Keratinocyte (primary cell): ENCODE data around the gene TUBGCP5.

Source experiments
- EZH2 ChIP-seq: IDR thresholded peaks from one replicate; pipeline ENCODE4 v1.6.1; 2012; ENCODE audit warnings: inconsistent platforms, mild to moderate bottlenecking, low read length, moderate library complexity
- TF ChIP-seq, protein P1 (sequence below), 3 experiments: IDR thresholded peaks in 1 of 3; conservative IDR thresholded peaks in 1 of 3; optimal IDR thresholded peaks in 1 of 3; 2 replicates in 2 of 3; 3 replicates in 1 of 3; pipeline versions ENCODE3 to v1.5.1; 2011; ENCODE audit warnings: low read length in 3 of 3, mild to moderate bottlenecking in 3 of 3, moderate library complexity in 2 of 3, control low read depth in 1 of 3, inconsistent platforms in 1 of 3; ENCODE audit not compliant: insufficient read depth in 2 of 3; ENCODE audit errors: extremely low read depth in 1 of 3

DNA sequence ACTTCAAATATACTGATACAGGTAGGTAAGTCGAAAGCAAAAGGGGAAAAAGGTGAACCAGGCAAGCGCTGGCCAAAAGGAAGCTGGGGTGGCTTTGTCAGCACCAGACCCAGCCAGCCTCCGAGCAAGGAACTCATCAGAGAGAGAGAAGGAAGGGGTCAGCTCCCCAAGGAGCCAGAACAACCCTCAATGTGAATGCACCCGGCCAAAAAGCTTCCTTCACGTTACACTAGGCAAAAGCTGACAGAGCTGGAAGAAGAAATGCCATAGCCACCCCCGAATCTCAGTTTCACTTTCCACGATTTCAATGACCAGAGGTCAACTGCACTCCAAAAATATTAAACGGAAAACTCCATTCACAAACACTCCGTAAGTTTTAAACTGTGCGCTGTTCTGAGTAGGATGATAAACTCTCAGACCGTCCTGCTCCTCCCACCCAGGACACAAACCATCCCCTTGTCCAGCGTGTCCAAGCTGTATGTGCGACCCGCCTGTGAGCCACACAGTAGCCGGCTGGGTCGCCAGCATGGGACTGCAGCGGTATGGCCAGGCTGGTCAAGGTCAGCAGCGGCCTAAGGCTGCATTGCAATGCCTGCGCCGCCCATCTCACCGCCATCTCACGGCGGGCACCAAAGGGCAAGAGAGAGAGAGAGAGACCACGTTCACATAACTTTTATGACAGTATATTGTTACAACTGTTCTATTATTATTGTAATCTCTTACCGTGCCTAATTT is 88.9 kb downstream of the TUBGCP5 start:
- TF ChIP-seq, protein P1, sequence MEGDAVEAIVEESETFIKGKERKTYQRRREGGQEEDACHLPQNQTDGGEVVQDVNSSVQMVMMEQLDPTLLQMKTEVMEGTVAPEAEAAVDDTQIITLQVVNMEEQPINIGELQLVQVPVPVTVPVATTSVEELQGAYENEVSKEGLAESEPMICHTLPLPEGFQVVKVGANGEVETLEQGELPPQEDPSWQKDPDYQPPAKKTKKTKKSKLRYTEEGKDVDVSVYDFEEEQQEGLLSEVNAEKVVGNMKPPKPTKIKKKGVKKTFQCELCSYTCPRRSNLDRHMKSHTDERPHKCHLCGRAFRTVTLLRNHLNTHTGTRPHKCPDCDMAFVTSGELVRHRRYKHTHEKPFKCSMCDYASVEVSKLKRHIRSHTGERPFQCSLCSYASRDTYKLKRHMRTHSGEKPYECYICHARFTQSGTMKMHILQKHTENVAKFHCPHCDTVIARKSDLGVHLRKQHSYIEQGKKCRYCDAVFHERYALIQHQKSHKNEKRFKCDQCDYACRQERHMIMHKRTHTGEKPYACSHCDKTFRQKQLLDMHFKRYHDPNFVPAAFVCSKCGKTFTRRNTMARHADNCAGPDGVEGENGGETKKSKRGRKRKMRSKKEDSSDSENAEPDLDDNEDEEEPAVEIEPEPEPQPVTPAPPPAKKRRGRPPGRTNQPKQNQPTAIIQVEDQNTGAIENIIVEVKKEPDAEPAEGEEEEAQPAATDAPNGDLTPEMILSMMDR (optimal IDR thresholded peaks at IDR 0.05 in 1 of 3, IDR thresholded peaks at IDR 0.05 in 1 of 3, conservative IDR thresholded peaks at IDR 0.05 in 1 of 3; ENCODE audit: extremely low read depth in 1 of 3, insufficient read depth in 2 of 3, low read length in 3 of 3): no peak
- no peak for TF ChIP-seq EZH2
